A673 (cell line): ENCODE measurements around the gene LCN1.

ENCODE experiments used
- CTCF ChIP-seq: fragments of 300-800, 200-600 bp; sonication (generic); conservative IDR thresholded peaks from 2 replicates; pipeline ENCODE4 v1.5.1; 2017; ENCODE audit warnings: low read depth, mild to moderate bottlenecking, antibody characterized with exemption, low read length, moderate library complexity, mixed read lengths
- EZH2 ChIP-seq: fragments of 200-600 bp; sonication (generic); IDR thresholded peaks from 2 replicates; pipeline ENCODE4 v1.6.1; 2017; ENCODE audit warnings: borderline replicate concordance, low read depth, mild to moderate bottlenecking, mixed read lengths, antibody characterized with exemption, low read length; ENCODE audit not compliant: poor library complexity, severe bottlenecking

GRCh38 chr9:135567311-135567710, 46.1 kb downstream of the LCN1 start:
- TF ChIP-seq CTCF (no peak), EZH2 (no peak)
